Type B pancreatic cell (in vitro differentiated cells): Measurements from ENCODE around the gene POMGNT1. TPM values are rescaled to one million over a fixed set of nuclear protein-coding genes. Genes with fewer than 3 reads are reported as not detected.

Source experiments
- DNase-seq: peaks from one replicate; pipeline ENCODE4 v3.0.0; 2021; ENCODE audit warnings: mixed read lengths; ENCODE audit not compliant: unreplicated experiment; ENCODE audit errors: extremely low spot score
- H3K27ac Mint-ChIP-seq: 2 replicates; pipeline ENCODE4 v1.8.0; 2021; ENCODE audit warnings: mild to moderate bottlenecking, mixed read lengths
- H3K27me3 Mint-ChIP-seq: 2 replicates; pipeline ENCODE4 v1.8.0; 2021; ENCODE audit warnings: mixed read lengths
- H3K36me3 Mint-ChIP-seq: 2 replicates; pipeline ENCODE4 v1.8.0; 2021; ENCODE audit warnings: mixed read lengths
- H3K4me1 Mint-ChIP-seq: one replicate; pipeline ENCODE4 v1.8.0; 2021; ENCODE audit warnings: mixed read lengths; ENCODE audit not compliant: unreplicated experiment
- H3K4me3 Mint-ChIP-seq: 2 replicates; pipeline ENCODE4 v1.8.0; 2021; ENCODE audit warnings: mild to moderate bottlenecking, mixed read lengths
- H3K9me3 Mint-ChIP-seq: 2 replicates; pipeline ENCODE4 v1.8.0; 2021; ENCODE audit warnings: mixed read lengths
- total RNA-seq: library from RNA; stranded (reverse); gene quantifications from 2 replicates; pipeline ENCODE4 v1.2.1, GENCODE V29; 2021; ENCODE audit warnings: low replicate concordance
- TF ChIP-seq, protein P1 (sequence below): fragments of 200-600 bp; sonication (generic); conservative IDR thresholded peaks from 2 replicates; pipeline ENCODE4 v1.5.0; 2021; ENCODE audit warnings: antibody characterized with exemption, mild to moderate bottlenecking

The POMGNT1 gene
- total RNA-seq, 1 donor from 2014 or later = 74.0 TPM

DNA sequence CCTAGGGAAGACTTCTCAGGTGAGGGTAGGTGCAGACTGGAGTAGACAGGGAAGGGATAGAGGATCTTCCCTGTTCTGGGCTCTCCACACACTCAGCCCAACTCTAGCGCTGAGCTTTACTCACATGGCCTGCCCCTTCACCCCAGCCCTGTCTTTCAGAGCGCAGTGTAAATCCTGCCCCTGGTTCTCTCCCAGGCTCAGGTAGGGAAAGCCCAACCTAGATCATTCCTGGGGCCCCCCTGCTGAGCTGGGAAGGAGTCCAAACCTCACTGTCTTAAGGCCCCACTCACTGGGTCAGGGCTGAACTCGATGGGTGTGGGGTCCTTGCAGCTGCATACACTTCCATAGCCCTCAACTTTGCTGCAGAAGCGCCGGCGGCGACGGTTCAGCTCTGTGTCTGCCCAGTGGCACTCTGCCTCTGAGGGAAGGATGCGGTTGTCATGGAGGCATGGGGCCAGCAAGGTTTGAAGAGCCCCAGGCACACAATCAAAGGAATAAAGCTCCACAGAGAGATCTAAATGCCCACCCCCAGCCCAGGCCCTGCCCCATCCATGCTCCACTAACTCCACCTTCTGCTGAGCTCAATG is 4.2 kb downstream of the POMGNT1 start:
- no peak overlapping the region for H3K27ac Mint-ChIP-seq
- peaks cover 12% of the 10 kb centered on the region for H3K36me3 Mint-ChIP-seq
- no peak overlapping the region for H3K4me3 Mint-ChIP-seq
- H3K9me3 Mint-ChIP-seq = no peaks in the 10 kb centered on the region
- TF ChIP-seq, protein P1, sequence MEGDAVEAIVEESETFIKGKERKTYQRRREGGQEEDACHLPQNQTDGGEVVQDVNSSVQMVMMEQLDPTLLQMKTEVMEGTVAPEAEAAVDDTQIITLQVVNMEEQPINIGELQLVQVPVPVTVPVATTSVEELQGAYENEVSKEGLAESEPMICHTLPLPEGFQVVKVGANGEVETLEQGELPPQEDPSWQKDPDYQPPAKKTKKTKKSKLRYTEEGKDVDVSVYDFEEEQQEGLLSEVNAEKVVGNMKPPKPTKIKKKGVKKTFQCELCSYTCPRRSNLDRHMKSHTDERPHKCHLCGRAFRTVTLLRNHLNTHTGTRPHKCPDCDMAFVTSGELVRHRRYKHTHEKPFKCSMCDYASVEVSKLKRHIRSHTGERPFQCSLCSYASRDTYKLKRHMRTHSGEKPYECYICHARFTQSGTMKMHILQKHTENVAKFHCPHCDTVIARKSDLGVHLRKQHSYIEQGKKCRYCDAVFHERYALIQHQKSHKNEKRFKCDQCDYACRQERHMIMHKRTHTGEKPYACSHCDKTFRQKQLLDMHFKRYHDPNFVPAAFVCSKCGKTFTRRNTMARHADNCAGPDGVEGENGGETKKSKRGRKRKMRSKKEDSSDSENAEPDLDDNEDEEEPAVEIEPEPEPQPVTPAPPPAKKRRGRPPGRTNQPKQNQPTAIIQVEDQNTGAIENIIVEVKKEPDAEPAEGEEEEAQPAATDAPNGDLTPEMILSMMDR = no peak
- DNase-seq = no peak
- H3K27me3 Mint-ChIP-seq = no peaks in the 10 kb centered on the region
- H3K4me1 Mint-ChIP-seq = no peaks in the 10 kb centered on the region

DNA sequence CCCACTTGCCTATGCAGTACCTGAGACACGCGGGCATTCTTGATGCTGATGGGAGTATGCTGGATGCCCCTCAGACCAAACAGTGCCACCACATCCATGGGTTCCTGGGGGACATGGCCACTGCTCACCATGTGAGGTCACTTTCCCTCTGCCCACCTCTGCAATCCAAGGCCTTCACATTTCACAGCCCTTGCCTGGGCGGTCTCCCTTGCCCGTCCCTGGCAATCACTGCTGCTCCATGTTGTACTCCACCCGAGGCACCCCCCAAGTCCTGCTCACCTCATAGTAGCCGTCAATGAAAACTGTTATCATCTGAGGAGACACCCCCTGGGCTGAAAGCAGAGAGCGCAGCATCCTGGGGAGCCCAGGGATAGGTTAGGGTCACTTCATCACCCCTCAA is 4.9 kb downstream of the POMGNT1 start:
- Mint-ChIP-seq H3K27me3 (no peaks in the 10 kb centered on the region), H3K4me3 (no peak overlapping the region), H3K4me1 (peaks cover under 1% of the 10 kb centered on the region), H3K27ac (no peak overlapping the region), H3K36me3 (peaks cover 13% of the 10 kb centered on the region), H3K9me3 (no peaks in the 10 kb centered on the region)
- TF ChIP-seq, protein P1 = no peak
- no peak for DNase-seq

DNA sequence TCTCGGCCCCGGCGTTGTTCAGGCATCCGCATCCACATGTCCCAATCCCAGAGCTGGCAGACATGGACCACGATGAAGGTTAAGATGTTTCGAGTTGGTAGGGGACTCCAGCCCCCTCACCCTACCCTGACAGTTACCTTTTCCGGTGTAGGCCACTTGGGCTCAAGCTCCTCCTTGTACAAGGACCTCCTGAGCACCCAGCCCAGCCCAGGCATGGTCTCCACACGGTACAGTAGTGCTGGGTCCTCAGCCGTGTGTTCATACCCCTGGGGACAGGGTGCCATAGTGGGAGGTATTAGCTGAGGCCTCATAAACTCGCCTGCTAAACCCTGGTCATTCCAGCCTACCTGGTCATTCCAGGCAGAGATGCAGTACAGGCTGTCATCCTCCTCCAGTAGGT is 6.1 kb downstream of the POMGNT1 start:
- Mint-ChIP-seq H3K36me3 (peaks cover 21% of the 10 kb centered on the region), H3K4me3 (no peak overlapping the region), H3K27me3 (no peaks in the 10 kb centered on the region), H3K27ac (no peak overlapping the region), H3K4me1 (peaks cover 5% of the 10 kb centered on the region), H3K9me3 (no peaks in the 10 kb centered on the region)
- no peak for DNase-seq
- TF ChIP-seq, protein P1 = no peak

DNA sequence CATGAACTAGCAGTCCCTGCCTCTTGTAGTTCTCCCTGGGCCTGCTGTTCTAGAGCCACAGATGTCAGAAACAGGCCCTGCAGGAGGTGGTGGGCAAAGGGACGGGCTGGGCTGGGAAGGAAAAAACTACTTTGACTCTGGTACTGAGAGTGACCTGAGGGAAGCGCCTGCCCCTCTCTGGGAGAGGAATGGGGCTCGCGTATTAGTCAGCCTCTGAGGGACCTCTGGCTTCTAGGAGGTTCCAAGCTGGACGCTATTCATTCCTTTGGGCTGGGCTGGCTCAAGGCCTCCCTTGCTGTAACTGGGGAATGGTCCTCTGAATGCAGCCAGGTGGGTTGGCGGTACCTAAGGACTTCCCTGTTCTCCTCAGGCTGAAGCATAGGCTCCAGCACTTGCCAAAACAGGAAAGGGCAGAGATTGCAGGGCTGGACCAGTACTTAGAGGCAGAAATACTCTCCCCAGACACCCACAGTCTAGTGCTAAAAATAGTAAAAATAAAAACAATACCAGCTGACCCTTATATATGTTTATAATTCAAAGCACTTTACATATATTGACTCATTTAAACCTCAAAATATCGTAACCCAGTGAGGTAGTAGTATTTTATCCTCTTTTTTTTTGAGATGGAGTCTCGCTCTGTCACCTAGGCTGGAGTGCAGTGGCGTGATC is 7.1 kb downstream of the POMGNT1 start:
- Mint-ChIP-seq H3K27ac (no peak overlapping the region), H3K9me3 (no peaks in the 10 kb centered on the region), H3K36me3 (peaks cover 21% of the 10 kb centered on the region), H3K4me3 (no peak overlapping the region), H3K4me1 (peaks cover 5% of the 10 kb centered on the region), H3K27me3 (no peaks in the 10 kb centered on the region)
- DNase-seq = no peak
- TF ChIP-seq, protein P1 = no peak

DNA sequence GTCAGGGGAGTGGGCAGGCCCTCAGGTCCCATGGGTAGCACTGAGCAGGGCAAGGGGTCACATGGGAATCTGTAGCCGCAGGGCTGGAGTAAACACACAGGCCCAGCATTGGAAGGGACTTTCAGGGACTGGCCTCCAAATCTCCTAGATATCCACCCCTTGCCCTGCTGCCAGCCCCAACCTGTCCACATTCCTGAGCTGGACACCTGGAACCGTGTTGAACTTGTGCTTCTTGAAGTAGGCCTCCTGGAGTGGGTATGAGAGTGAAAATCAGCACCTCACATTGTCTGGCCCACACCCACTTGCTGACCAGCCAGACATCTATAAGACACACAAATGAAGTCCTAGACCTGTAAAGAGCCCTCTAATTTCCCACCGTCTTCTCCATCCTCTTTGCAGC is 7.7 kb downstream of the POMGNT1 start:
- H3K4me3 Mint-ChIP-seq = no peak overlapping the region
- no peaks in the 10 kb centered on the region for H3K27me3 Mint-ChIP-seq
- no peak overlapping the region for H3K27ac Mint-ChIP-seq
- TF ChIP-seq, protein P1 = no peak
- H3K9me3 Mint-ChIP-seq = no peaks in the 10 kb centered on the region
- H3K4me1 Mint-ChIP-seq = peaks cover 5% of the 10 kb centered on the region
- DNase-seq = no peak
- H3K36me3 Mint-ChIP-seq = peaks cover 21% of the 10 kb centered on the region
